GM21619 (cell line): ENCODE measurements around the gene NRIP2.
"Not testable (repeated sequence)": the region's sequence is repeated elsewhere in the genome, so short reads cannot be mapped to it uniquely, and the experiment has no call there.

ENCODE experiments used
- ATAC-seq: cut with Tn5 transposase; IDR thresholded peaks from one replicate; pipeline ENCODE4 v1.9.1; 2021; ENCODE audit not compliant: unreplicated experiment

Gene NRIP2, protein sequence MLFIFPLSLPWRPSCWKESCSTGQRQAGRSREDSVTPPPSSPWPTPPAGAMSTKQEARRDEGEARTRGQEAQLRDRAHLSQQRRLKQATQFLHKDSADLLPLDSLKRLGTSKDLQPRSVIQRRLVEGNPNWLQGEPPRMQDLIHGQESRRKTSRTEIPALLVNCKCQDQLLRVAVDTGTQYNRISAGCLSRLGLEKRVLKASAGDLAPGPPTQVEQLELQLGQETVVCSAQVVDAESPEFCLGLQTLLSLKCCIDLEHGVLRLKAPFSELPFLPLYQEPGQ

DNA sequence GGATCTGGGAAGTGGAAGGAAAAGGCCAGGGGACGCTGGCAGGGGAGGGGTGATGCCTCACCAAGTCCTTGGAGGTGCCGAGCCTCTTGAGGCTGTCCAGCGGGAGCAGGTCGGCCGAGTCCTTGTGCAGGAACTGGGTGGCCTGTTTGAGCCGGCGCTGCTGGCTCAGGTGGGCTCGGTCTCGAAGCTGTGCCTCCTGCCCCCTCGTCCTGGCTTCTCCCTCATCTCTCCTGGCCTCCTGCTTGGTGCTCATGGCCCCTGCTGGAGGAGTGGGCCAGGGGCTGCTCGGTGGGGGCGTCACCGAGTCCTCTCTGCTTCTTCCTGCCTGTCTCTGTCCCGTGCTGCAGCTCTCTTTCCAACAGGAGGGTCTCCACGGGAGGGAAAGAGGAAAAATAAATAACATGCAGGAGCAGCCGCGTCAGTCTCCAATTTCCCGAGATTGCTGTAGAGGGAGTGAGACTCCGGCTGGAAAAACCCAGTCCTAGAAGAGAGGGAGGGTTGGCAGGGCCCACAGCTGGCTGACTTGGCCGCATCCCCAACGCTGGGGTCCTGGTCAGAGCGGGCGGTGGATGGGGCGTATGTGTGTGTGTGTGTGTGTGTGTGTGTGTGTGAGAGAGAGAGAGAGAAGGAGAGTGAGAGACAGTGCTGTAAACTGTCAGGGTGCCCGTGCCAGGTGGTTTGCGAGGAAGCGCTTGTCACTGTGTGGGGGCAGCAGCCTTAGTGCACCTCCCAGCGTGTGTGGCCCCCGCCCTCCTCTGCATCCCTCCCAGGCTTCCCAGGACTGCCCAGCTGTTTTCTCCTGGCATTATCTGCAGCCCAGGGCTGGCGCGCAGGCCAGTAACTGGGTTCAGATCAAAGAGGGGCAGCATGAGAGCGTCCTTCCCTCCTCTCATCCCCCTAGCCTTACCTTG is at the start of gene NRIP2:
Gene NRIP2 (minus strand): TSS at position 455 of the 911 bp plus-strand sequence. CDS start 52 bp downstream, at position 403.
- no peak for ATAC-seq

DNA sequence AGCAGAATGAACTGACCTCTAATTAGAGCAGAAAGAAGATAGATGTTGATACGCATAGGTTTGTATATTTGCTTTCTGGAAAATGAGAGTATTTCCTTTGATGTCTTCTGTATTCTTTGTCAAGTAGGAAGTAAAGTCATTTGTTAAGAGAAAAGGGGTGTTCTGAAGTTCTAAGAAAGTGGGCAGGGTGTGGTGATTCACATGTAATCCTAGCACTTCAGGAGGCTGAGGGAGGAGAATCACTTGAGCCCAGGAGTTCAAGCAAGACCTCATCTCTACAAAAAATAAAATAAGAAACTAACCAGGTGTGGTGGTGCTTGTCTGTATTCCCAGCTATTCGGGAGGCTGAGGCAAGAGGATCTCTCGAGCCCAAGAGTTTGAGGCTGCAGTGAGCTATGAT is 45.0 kb upstream of the NRIP2 start:
- no peak for ATAC-seq

DNA sequence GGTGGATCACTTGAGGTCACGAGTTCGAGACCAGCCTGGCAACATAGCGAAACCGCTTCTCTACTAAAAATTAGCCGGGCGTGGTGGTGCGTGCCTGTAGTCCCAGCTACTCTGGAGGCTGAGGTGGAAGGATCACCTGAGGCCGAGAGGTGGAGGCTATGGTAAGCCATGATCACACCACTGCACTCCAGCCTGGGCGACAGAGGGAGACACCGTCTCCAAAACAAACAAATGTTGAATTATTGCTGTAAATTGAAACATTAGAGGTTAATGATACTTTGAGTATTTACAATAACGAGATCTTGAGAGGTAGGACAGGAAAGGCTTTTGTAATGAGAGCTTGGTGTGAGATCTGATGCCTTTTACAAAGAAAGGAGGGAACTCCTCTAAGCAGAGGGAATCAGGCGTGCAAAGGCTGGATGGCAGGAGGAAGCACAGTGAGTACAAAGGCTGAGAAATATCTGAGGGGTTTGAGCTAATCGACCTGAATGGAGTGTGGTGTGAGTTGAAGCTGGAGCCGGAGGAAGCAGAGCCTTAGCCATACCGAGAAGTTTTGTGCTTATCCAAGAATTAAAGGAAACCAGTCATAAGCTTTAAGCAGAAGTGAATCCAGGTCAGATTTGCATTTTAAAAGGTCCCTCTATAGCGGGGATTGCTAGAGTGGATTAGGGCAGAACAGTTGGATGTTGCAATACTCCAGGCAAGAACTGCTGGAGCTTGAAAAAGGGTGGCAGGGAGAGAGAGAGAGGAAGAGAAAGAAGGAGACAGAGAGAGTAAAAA is 43.3 kb upstream of the NRIP2 start:
- ATAC-seq: no peak

DNA sequence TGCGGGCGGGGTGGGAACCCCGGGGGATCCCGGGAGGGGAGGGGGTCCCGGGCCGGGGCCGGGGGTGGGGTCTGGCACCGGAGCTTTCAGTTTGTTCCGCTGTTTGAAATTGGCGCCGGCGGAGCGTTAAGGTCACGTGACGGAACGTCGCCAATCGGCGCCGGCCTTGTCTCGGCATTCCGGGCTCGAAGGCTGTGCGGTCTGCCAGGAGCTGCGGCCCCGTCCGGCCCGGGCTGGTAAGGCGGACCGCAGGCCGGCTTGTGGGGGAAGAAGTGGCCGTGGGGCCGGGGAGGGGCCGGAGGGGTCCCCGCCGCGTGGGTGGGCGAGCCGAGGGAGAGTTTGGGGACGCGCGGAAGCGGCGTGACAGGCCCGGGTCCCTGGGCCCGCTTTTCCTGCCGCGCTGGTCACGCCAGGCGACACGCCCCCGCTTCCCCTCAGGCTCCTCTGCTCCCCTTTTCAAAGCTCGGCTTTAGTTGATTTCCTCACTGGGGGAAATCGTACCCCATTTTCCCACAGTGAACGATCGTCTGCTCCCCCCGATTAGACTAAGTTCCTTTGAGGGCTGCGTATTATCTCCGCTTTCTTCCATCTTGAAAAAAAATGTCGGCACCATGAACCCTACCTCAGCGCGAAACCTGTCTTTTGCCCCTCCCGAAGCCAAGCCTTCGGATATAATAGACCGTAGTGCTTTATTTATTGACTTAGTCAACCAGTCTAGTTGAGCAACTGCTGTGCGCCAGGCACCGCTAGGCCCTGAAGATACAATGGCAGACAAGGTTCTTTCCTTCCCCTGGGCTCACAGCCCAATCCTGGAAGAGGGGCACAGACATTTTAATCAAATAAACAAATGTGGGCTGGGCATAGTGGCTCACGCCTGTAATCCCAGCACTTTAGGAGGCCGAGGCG is 42.5 kb upstream of the NRIP2 start, which contains the start of the genes FOXM1 and RHNO1:
Gene FOXM1 (minus strand): TSS at position 128 of the 906 bp plus-strand sequence. CDS start 2,696 bp downstream, outside the sequence.
Gene RHNO1 (plus strand): TSS at position 177 of the 906 bp plus-strand sequence. CDS start 8,144 bp downstream, outside the sequence.
- peak; percentile 66 for ATAC-seq

DNA sequence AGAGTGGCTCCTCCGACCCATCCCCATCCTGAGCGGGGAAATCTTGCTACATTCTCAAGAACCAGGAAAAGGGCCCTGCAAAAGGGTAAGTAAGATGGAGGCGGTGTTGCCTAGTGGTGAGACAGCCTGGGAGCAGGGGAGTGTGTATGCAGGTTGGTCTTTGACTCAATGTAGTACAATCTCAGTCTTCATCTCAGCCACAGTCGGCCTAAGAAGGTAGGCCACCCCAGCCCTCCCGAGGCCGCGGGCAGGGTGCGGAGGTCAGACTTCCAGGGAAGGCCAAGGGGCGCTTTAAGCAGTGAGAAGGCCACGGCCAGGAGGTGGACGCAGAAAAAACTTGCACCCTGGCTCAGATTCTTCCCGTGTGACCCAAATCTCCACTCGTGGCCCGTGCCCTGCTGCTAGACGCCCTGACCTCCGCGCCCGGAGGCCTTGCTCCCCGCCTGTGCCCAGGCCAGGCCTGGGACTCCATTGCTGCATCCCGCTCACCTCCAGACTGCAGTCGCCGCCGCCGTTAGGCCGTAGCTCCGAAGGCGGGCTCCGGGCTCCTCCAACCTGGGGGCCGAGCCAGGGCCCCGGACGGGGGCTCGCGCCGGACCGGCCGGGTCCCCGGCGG is 41.7 kb upstream of the NRIP2 start:
- ATAC-seq: peak; percentile 39

DNA sequence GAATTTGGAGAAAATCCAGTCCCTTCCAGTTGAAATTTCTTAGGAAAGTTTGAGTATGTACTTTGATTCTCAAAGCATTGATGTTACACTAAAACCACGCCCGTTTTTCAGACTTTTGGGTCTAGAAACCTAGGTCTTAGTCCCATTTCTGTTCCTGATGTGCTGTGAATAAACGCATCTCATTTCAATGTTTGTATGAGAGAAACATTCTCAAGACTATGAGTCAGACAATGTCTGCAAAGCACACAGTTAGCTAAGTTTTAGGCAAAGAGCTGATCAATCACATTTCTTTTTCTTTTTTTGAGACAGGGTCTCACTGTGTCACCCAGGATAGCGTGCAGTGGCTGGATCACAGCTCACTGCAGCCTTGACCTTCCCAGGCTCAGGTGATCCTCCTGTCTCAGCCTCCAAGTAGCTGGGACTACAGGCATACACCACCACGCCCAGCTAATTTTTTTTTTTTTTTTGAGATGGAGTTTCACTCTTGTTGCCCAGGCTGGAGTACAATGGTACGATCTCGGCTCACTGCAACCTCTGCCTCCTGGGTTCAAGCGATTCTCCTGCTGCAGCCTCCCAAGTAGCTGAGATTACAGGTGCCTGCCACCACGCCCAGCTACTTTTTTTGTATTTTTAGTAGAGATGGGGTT is 34.3 kb upstream of the NRIP2 start:
- not testable (repeated sequence) for ATAC-seq

DNA sequence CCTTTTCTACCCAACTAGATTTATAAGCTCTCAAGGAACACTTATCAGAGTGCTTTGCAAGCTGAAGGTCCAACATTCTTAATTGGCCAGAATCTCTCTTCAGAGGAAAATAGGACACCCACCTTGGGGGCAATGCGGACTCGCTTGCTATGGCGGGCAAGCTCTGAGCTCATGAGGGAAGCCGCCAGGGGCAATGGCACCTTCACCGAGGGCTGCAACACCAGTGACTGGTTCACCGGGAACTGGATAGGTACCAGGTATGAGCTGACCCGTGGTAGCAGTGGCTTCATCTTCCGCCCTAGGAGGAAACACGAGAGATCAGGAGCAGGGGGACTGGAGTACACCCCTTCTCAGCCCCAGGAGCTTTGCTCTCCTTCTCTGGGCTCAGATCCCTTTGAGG is 29.4 kb upstream of the NRIP2 start:
- no peak for ATAC-seq

DNA sequence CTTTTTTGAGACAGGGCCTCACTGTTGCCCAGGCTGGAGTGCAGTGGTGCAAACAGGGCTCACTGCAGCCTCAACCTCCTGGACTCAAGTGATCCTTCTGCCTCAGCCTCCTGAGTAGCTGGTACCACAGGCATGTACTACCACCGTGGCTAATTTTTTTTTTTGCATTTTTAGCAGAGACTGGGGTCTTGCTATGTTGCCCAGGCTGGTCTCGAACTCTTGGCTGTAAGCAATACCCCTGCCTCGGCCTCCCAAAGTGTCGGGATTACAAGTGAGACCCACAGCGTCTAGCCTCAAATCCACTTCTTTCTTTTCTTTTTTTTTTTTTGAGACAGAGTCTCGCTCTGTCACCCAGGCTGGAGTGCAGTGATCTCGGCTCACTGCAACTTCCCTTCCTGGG is 28.6 kb upstream of the NRIP2 start:
- ATAC-seq: not testable (repeated sequence)

DNA sequence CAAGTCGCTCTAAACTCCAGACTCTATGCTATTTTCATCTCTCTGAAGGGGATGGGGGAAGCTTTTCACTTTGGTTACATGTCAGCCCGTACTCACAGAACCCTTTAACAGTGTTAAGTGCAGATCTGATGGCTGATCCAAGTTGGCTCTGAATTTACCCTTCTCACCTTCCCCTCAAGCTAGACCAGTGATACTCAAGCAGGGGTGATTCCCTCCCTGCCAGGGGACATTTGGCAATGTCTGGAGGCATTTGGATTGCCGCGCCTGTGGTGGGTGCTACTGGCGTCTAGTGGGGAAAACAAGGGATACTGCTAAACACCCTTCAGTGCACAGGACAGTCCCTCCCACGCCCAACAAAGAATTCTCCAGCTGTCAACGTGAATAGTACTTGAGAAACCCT is 28.0 kb upstream of the NRIP2 start:
- ATAC-seq: no peak

DNA sequence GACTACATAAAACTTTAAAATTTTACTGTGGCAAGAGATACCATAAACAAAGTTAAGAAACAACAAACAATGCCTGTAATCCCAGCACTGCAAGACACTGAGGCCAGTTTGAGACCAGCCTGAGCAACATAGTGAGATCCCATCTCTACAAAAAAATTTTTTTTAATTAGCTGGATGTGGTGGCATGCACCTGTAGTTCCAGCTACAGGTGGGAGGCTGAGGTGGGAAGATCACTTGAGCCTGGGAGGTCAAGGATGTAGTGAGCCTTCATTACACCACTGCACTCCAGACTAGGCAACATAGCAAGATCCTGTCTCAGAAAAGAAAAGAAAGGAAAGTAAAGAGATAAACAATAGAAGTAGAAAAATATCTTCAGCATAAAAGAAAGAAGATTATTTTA is 25.3 kb upstream of the NRIP2 start:
- ATAC-seq: no peak

DNA sequence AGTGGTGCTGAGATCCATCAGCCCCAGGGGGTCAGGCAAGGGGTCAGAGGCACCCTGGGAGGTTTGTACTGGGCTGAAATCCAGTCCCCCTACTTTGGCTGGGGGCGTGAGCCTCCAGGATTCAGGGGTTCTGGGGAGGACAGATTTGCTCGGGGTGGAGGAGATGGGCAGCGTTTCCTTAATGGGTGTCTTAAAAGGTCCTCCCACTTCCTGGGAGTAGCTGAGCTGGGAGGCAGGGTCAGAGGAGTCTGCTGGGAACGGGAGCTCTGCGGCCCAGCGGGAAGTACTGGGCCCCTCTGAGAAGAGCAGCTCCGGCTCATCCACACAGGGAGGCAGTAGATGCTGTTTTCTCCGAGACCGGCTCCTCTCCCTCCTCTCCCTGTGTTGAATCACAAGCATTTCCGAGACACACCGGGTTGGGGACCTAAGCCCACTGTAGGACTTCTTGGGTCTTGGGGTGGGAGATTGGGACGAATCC is 24.1 kb upstream of the NRIP2 start:
- no peak for ATAC-seq

DNA sequence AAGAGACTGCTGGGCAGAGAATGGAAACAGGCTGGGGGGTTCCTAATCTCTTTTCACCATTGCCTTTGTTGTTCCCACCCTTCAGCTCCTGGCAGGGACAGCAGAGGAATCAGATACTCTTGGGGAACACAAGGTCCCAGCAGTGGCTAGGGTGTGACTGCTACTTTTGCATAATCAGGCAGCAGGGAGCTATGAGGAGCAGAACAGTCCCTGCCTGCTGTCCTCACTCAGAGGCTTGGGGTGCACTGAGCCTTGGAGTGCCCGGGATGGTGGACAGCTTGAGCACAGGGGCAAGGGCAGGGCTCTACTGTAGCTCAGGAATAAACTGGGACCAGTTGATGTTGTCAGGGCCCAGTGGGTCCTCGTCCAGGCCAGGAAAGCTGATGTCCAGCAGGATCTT is 23.5 kb upstream of the NRIP2 start:
- no peak for ATAC-seq

DNA sequence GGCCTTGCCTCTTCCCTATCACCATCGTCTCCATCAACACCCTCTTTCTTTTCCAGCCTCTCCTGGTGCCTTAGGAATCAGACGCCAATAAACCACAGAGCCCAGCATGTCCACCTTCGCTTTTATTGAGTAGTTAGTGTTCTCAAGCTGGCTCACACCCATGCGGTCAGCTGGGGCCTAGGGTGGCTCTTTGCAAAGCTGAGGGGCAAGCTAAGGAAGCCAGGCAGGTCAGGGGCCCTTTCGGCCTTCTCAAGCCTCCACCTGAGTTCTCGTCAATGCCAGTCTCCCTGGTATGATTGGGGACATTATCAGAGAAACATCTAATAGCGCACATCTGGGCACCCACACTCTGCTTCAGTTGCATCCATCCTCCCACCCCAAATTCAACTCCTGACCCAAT is 22.7 kb upstream of the NRIP2 start:
- ATAC-seq: no peak

DNA sequence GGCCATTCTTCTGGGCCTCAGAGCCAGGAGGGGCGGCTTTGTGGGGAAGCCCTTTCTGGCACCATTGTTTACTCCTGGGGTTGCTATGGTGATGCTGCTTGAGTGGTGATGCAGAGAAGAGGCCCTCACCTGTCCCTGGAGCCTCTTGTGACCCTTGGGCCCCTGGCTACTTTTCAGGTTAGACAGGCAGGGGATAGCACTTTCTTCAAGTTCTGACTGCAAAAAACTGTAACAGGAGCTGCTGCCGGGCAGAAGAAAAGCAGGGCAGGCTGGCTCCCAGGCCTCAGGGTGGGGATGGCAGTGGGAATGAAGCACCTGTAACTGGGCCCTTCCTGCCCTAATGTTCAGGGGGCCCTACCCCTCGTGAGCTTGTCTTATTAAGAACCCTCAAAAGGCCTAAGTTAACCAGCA is 22.2 kb upstream of the NRIP2 start, which contains the start of gene TEX52:
Gene TEX52 (minus strand): TSS at position 19 of the 411 bp plus-strand sequence. CDS start 13 bp downstream, at position 6.
- ATAC-seq: no peak

DNA sequence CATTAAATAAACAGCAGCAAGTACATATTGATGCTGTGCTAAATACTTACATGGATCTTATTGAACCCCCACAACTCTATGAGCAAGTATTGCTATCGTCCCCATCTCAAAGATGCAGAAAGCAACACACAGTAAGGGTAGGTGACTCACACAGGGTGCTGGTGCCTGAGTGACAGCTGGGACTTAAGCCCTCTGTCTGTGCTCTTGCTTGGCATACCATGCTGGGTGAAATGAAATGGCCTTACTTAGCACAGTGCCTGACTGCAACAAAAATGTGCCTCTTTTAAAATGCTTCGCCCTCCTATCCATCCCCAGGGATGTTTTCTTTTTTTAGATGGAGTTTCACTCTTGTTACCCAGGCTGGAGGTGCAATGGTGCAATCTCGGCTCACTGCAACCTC is 21.2 kb upstream of the NRIP2 start:
- ATAC-seq: no peak

DNA sequence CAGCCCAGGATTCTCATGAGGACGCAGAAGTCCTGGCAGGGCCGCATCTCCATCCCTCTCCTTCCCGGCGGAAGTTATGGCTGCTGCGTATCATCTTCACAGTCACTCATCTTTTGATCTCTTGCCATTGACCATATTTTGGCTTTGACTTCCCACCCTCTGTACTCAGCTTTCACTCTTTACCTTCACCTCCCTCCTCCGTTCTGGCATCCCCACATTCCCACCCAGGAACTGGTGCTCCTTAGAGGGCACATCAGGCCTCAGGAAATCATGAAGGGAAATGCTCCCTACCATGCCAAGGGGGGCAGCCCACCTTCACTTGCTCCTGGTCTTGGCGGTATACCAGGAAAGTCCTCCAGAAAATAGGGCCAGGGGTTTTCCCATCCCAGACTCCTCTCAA is 20.7 kb upstream of the NRIP2 start:
- ATAC-seq: no peak

DNA sequence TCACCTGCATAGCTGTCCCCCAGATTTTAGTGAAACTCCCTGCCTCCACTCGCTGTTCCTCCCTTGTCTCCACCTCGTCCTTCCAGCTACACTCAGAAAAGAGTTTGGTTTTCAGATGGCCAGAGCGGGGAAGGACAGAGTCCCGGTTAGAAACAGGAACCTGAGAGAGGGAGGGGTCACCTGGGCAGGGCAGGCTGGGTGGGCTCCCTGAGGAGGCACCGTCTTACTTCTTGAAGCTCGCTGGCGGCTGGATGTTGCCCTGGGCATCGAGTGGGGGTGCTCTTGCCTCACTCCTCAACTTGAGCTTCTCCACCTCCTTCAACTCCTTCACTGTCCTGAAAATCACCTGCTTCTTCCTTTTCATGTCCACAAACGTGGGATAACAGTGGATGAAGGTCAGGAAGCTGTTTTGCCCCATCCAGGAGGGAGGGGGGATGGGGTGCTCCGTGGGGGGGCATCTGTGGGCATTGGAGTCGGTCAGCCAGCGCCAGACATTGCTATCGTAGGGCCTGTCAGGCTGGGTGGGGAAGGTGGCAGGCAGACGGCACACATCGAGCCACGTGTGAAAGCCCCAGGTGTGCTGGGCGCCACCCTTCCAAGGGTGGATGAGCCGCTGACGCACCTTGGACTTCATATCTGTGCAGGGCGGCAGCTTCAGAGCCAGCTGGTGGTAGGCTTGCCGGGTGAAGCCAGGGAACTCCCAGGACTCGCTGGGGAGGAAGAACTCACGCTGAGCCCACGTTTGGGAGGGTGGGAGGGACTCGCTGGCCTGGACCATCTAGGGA is 20.0 kb upstream of the NRIP2 start:
- no peak for ATAC-seq

DNA sequence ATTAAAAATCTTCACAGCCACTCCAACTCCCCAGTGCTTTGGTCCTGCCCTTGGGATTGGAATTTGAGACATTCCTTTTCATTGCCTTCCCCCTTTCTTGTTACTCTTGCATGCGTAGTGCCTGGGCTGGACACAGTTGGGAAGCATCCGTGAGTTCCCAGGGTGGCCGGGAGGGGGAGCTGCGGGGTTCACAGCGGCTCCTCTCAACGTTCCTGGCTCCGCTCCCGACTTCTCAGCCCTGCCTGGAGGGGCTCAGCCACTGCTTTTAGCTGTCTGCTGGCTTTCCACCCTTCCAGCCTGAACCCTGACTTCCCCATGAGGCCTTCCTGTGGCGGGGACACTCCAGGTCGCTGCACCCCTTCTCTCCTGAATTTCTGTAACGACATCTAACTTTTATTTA is 18.8 kb upstream of the NRIP2 start:
- no peak for ATAC-seq
